Tibial nerve (tissue), 4 donors: Measurements from ENCODE around the gene MCUR1. TPM values are rescaled to one million over a fixed set of nuclear protein-coding genes. Genes with fewer than 3 reads are reported as not detected.

Source experiments
- DNase-seq, 2 donors: peaks; one replicate each; pipeline ENCODE4 v3.0.0-alpha.2; 2019; ENCODE audit warnings: low spot score in 2 of 2
- H3K27ac ChIP-seq, 4 donors: fragments of 200-600 bp; sonication (generic) in 3 of 4; one replicate each; pipeline ENCODE4 v1.5.1; 2017 to 2019; ENCODE audit warnings: mild to moderate bottlenecking in 1 of 4
- H3K27me3 ChIP-seq, 2 donors: fragments of 200-600 bp; sonication (generic) in 1 of 2; one replicate each; pipeline versions ENCODE4 v1.5.1 to v1.6.0; 2017 to 2019
- H3K36me3 ChIP-seq, 3 donors: fragments of 200-600 bp; sonication (generic); one replicate each; pipeline ENCODE4 v1.5.1; 2018 to 2019
- H3K4me1 ChIP-seq, 4 donors: fragments of 200-600 bp; sonication (generic) in 3 of 4; one replicate each; pipeline ENCODE4 v1.5.1; 2017 to 2019
- H3K4me3 ChIP-seq, 4 donors: fragments of 200-600 bp; sonication (generic) in 3 of 4; one replicate each; pipeline ENCODE4 v1.5.1; 2017 to 2019; ENCODE audit warnings: mild to moderate bottlenecking in 1 of 4, moderate library complexity in 1 of 4
- H3K9me3 ChIP-seq, 4 donors: fragments of 200-600 bp; sonication (generic) in 3 of 4; one replicate each; pipeline ENCODE4 v1.5.1; 2017 to 2019
- CTCF ChIP-seq, 5 experiments: fragments of 200-600 bp in 3 of 5; fragments of 450-650 bp in 2 of 5; sonication (generic) in 3 of 5; IDR thresholded peaks; one replicate each; pipeline ENCODE4 v1.5.1; 2016 to 2019; ENCODE audit warnings: antibody characterized with exemption in 5 of 5, mild to moderate bottlenecking in 3 of 5, moderate library complexity in 2 of 5
- EP300 ChIP-seq, 2 donors: sonication (generic); formaldehyde crosslinking; IDR thresholded peaks; one replicate each; pipeline ENCODE4 v1.6.1; 2017; ENCODE audit warnings: antibody characterized with exemption in 2 of 2, mild to moderate bottlenecking in 1 of 2
- POLR2A ChIP-seq, 2 donors: fragments of 450-650 bp; IDR thresholded peaks; one replicate each; pipeline ENCODE4 v1.6.1; 2017; ENCODE audit warnings: antibody characterized with exemption in 2 of 2, mild to moderate bottlenecking in 2 of 2, moderate library complexity in 2 of 2
- WGBS, 2 donors: methylation state at CpG; one replicate each; pipeline ENCODE4 v1.1.5; 2018; 5-methylcytosine and 5-hydroxymethylcytosine counted together
- total RNA-seq, 4 donors: library from RNA; depleted of rRNA; stranded (reverse); fragments of >200 nt; gene quantifications; one replicate each; pipeline ENCODE4 v1.1.0, GENCODE V29; 2016

Gene MCUR1
- total RNA-seq, 4 donors from 2014 or later, result 7.9 to 23.7 (median 9.9) TPM

GRCh38 chr6:13742961-13743735 is 71.2 kb downstream of the MCUR1 start:
- Histone ChIP-seq H3K9me3 (no peaks in the 10 kb centered on the region), H3K36me3 (no peaks in the 10 kb centered on the region), H3K27me3 (no peaks in the 10 kb centered on the region), H3K27ac (no peak overlapping the region), H3K4me1 (no peaks in the 10 kb centered on the region), H3K4me3 (no peak overlapping the region)
- WGBS, 2 donors, result 71 to 81% methylated on average over 36 to 38 of the region's 56 CpGs
- DNase-seq, result no peak
- TF ChIP-seq POLR2A (IDR thresholded peaks at IDR 0.05), result no peak
- no peak for TF ChIP-seq EP300 (IDR thresholded peaks at IDR 0.05)
- TF ChIP-seq CTCF (IDR thresholded peaks at IDR 0.05), result no peak

- TF ChIP-seq CTCF (IDR thresholded peaks at IDR 0.05) (no peak), EP300 (IDR thresholded peaks at IDR 0.05) (no peak), POLR2A (IDR thresholded peaks at IDR 0.05) (no peak)
- Histone ChIP-seq H3K27ac (no peak overlapping the region), H3K4me3 (no peak overlapping the region), H3K9me3 (no peaks in the 10 kb centered on the region), H3K27me3 (no peaks in the 10 kb centered on the region), H3K4me1 (no peaks in the 10 kb centered on the region), H3K36me3 (no peaks in the 10 kb centered on the region)
- 82 to 94% methylated on average over 4 of the region's 4 CpGs for WGBS, 2 donors
- no peak for DNase-seq
Observed at GRCh38 chr6:13741365-13741764, 73.0 kb downstream of the MCUR1 start.

Other genes with a start within 250 kb of the MCUR1 start
- 10 to 100 TPM in 3 of 4 donors, 1 to 10 TPM in 1; 7.5 to 13.3 (median 11.7) TPM for gene SIRT5, start 240.0 kb downstream of the MCUR1 start, total RNA-seq
- 100 to 1,000 TPM; 108 to 187 (median 125) TPM for gene NOL7, start 199.2 kb downstream of the MCUR1 start, total RNA-seq
- gene RANBP9, start 102.7 kb downstream of the MCUR1 start, total RNA-seq, result 10 to 100 TPM; 28.5 to 38.4 (median 37.7) TPM
- gene RNF182, start 110.4 kb upstream of the MCUR1 start, total RNA-seq, result 1 to 10 TPM in 1 of 4 donors, under 1 TPM in 1, not detected in 2; 0.39 to 2.1 TPM